Colonic mucosa (tissue), 4 donors: Measurements from ENCODE around the gene PHF14. TPM values are rescaled to one million over a fixed set of nuclear protein-coding genes. Genes with fewer than 3 reads are reported as not detected.
"Not testable (repeated sequence)": the region's sequence is repeated elsewhere in the genome, so short reads cannot be mapped to it uniquely, and the experiment has no call there.

ENCODE experiments used
- DNase-seq: peaks from one replicate; pipeline ENCODE4 v3.0.0-alpha.2; 2020
- H3K27ac ChIP-seq: fragments of 200-600 bp; one replicate; pipeline ENCODE4 v1.8.0; 2021
- H3K27me3 ChIP-seq: fragments of 200-600 bp; one replicate; pipeline ENCODE4 v1.8.0; 2021
- H3K36me3 ChIP-seq: fragments of 200-600 bp; one replicate; pipeline ENCODE4 v1.8.0; 2021
- H3K4me1 ChIP-seq: fragments of 200-600 bp; one replicate; pipeline ENCODE4 v1.8.0; 2021; ENCODE audit warnings: mild to moderate bottlenecking
- H3K4me3 ChIP-seq: fragments of 200-600 bp; one replicate; pipeline ENCODE4 v1.8.0; 2021
- H3K9ac ChIP-seq, 2 donors: one replicate each; pipeline ENCODE4 v1.7.0; 2013; ENCODE audit warnings: control low read depth in 2 of 2, low read depth in 2 of 2, low read length in 2 of 2
- H3K9me3 ChIP-seq: fragments of 200-600 bp; one replicate; pipeline ENCODE4 v1.8.0; 2021
- intact Hi-C: fragments of 100-400 bp; cut with DNase I; formaldehyde crosslinking; loops from one replicate; pipeline ENCODE4 v1.14.1; 2022
- total RNA-seq, 2 donors: library from RNA; stranded (reverse); fragmentation: NEBNext Ultra II Directional in 1 of 2; extraction: Animal tissue kit (Norgen Biotek cat#: 25700) in 1 of 2; gene quantifications; one replicate each; pipeline ENCODE4 v1.2.1, GENCODE V29; 2021
- TF ChIP-seq, protein P1 (sequence below): fragments of 200-600 bp; IDR thresholded peaks from one replicate; pipeline ENCODE4 v1.8.0; 2022; ENCODE audit warnings: antibody characterized with exemption, mild to moderate bottlenecking
- donor health status: healthy.
- donor health status: DM: no; HTN: no; CAD: no.
- donor health status: DM: no; HTN: no; CAD: no.

PHF14 gene
- total RNA-seq, 2 donors from 2014 or later = 25.8 to 28.5 TPM

DNA sequence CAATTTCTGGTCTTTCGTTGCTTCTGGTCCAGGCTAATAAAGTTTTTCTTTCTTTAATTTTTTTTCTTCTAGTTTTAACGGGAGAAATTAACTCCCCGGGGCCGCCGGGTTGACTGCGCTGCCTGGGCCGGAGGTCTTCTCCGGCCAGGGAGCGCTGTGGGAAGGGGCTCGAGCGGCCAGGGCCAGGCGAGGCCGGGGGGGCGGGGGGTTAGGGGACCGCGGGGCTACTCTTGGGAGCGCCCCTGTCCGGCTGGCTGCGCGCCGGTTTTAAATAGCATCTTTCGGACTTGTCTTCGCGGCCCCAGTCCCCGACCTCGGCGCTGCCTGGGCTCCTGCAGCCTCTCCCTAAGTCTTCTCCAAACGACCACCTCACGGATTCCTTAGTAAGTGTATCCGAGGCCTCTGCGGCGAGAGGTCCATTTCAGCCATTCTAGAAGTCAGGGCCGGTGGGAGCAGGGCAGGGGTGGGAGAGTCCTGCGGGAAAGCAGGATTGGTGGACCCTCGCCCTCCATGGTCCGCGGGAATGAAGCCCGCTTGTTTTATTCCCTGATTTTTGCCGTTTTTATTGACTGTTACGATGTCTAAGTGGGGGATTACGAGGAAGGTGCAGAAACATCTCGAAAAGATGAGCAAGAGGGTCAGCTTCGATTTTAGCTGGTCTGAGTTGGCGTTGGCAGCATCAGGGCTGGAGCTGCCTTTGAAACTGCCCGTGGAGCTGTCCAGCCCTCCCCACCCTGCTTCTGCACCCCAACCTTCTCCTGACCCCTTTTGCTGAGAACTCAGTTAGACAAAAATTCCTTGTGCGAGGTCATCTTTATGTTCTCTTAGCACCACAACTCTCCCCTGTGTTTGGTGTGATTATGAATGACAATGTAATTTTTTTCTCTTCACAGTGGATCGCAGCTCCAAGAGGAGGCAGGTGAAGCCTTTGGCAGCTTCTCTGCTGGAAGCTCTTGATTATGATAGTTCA, 555 bp downstream of the PHF14 start:
- Histone ChIP-seq H3K27me3 (no peaks in the 10 kb centered on the region), H3K9me3 (no peaks in the 10 kb centered on the region), H3K4me3 (peak overlapping the region; percentile 85), H3K36me3 (no peaks in the 10 kb centered on the region), H3K9ac (peak overlapping the region; percentile 84 to 98), H3K27ac (peak overlapping the region; percentile 76), H3K4me1 (no peaks in the 10 kb centered on the region)
- peak; percentile 48 for DNase-seq
- intact Hi-C loops = no loop called here
- TF ChIP-seq, protein P1, sequence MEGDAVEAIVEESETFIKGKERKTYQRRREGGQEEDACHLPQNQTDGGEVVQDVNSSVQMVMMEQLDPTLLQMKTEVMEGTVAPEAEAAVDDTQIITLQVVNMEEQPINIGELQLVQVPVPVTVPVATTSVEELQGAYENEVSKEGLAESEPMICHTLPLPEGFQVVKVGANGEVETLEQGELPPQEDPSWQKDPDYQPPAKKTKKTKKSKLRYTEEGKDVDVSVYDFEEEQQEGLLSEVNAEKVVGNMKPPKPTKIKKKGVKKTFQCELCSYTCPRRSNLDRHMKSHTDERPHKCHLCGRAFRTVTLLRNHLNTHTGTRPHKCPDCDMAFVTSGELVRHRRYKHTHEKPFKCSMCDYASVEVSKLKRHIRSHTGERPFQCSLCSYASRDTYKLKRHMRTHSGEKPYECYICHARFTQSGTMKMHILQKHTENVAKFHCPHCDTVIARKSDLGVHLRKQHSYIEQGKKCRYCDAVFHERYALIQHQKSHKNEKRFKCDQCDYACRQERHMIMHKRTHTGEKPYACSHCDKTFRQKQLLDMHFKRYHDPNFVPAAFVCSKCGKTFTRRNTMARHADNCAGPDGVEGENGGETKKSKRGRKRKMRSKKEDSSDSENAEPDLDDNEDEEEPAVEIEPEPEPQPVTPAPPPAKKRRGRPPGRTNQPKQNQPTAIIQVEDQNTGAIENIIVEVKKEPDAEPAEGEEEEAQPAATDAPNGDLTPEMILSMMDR = no peak

DNA sequence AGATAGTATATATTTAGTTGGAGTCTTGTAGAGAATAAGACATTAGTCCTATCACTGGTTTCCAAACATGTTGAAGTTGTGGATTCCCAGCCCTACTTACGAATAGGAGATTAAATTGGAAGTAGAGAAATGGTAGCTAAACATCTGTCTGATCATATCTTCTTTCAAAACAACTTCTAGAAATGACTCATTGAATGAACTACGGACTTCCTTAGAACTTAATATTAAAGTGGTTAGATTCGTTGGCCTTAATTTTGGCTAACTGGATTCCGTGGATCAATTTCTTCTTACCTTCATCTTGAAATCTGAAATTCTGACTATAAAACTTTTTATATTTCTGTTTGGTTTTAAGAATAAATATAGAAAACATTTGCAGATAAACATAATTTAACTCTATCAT, 3.4 kb downstream of the PHF14 start:
- intact Hi-C loops = no loop called here
- TF ChIP-seq, protein P1 = no peak
- no peaks in the 10 kb centered on the region for H3K4me1 ChIP-seq
- H3K27ac ChIP-seq = no peak overlapping the region
- no peak overlapping the region for H3K4me3 ChIP-seq
- no peak overlapping the region for H3K9ac ChIP-seq
- no peaks in the 10 kb centered on the region for H3K36me3 ChIP-seq
- H3K27me3 ChIP-seq = no peaks in the 10 kb centered on the region
- no peak for DNase-seq
- no peaks in the 10 kb centered on the region for H3K9me3 ChIP-seq

DNA sequence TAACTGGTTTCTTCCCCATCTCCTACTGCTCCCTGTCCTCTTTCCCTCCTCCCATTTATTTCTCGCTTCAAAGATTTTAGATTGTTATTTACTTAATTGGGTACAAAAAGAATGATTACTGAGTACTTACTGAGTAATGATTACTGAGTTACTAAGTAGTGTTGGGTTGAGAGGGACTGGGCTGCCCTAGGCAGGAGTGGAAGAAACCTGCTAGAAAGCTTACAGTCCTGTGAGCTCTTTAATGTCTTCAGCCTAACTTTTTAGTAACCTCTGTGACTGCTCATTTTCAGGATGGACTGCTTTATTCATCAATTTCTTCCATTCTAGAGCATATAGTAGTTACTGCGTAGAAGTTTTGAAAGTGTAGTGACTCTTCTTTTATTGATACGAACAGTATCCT, 7.6 kb downstream of the PHF14 start:
- no peak overlapping the region for H3K4me3 ChIP-seq
- no peak overlapping the region for H3K9ac ChIP-seq
- intact Hi-C loops = no loop called here
- no peaks in the 10 kb centered on the region for H3K36me3 ChIP-seq
- H3K9me3 ChIP-seq = no peaks in the 10 kb centered on the region
- no peak for DNase-seq
- no peak overlapping the region for H3K27ac ChIP-seq
- TF ChIP-seq, protein P1 = no peak
- no peaks in the 10 kb centered on the region for H3K27me3 ChIP-seq
- H3K4me1 ChIP-seq = no peaks in the 10 kb centered on the region

DNA sequence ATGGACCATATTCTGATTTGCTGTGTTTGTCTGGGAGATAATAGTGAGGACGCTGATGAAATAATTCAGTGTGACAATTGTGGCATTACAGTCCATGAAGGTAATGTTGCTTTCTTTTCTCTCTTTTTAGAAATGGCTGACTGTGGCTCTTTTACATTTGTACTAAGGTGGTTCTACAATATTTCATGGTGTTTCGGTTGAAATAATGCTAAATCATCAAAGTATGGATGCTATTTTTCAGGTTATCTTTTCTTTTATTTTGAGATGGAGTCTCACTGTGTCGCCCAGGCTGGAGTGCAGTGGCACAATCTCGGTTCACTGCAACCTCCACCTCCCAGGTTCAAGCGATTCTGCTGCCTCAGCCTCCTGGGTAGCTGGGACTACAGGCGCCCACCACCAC, 17.1 kb downstream of the PHF14 start:
- H3K27ac ChIP-seq, H3K9ac ChIP-seq, H3K36me3 ChIP-seq, H3K27me3 ChIP-seq, H3K4me1 ChIP-seq, DNase-seq, intact Hi-C loops, H3K4me3 ChIP-seq, H3K9me3 ChIP-seq: not testable (repeated sequence)

DNA sequence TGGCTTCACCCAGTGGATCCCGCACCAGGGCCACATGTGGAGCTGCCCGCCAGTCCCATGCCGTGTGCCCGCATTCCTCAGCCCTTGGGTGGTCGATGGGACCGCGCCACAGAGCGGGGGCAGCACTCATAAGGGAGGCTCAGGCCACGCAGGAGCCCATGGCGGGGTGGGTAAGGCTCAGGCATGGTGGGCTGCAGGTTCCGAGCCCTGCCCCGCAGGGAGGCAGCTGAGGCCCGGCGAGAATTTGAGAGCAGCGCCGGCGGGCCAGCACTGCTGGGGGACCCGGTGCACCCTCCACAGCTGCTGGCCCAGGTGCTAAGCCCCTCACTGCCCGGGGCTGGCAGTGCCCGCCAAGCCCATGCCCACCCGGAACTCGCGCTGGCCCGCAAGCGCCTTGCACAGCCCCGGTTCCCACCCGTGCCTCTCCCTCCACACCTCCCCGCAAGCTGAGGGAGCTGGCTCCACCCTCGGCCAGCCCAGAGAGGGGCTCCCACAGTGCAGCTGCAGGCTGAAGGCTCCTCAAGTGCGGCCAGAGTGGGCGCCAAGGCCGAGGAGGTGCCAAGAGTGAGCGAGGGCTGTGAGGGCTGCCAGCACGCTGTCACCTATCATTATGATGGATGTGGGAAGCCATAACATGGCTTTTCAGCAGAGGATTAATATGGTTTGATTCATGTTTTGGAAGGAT, 22.0 kb downstream of the PHF14 start:
- H3K36me3 ChIP-seq, DNase-seq, H3K4me1 ChIP-seq, intact Hi-C loops, H3K4me3 ChIP-seq, H3K27me3 ChIP-seq, H3K27ac ChIP-seq, H3K9ac ChIP-seq, H3K9me3 ChIP-seq: not testable (repeated sequence)

DNA sequence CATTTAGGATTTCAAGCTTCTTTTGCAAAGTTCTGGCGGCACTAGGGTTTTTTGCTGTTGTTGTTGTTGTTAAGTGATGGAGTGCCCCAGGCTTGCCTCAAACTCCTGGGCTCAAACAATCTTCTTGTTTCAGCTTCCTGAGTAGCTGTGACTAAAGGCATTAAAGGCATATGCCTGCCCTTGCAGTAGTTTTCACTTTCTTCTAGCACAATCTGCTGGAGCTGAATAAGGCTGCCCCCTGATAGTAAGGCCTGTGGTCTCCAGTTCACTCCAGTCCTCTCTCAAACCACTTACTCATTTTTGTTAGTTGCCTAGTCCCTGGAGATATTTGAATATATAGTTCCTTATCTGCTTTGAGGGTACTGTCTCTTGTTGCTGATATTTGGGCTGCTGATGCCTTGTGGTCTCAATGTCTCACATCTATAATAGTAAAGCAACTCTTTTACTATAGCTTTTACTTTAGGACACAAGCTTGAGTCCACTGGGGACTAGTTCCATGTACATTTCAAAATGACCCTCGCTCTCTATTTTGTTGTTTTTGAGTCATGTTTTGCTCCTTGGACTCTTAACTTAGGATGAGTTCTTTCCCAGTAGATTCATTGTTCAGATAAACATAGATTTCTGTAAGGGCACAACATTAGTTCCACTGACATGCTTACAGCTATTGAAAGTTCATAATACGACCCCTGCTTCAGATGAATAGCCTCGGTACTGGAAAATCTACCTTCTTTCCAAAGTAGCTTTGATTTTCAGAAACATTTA, 25.5 kb downstream of the PHF14 start:
- TF ChIP-seq, protein P1 = no peak
- no peak for DNase-seq
- Histone ChIP-seq H3K9ac (no peak overlapping the region), H3K36me3 (no peaks in the 10 kb centered on the region), H3K4me3 (no peak overlapping the region), H3K27ac (no peak overlapping the region), H3K9me3 (no peaks in the 10 kb centered on the region), H3K4me1 (no peaks in the 10 kb centered on the region), H3K27me3 (no peaks in the 10 kb centered on the region)
- intact Hi-C loops = no loop called here
